Ovary (tissue), 10 donors: ENCODE data around the gene OR52W1. TPM values are rescaled to one million over a fixed set of nuclear protein-coding genes. Genes with fewer than 3 reads are reported as not detected.

ENCODE experiments used
- DNase-seq, 5 donors: peaks; one replicate each; pipeline ENCODE4 v3.0.0-alpha.2; 2019 to 2020
- H3K27ac ChIP-seq, 2 donors: fragments of 200-600 bp; one replicate each; pipeline versions ENCODE4 v1.5.1 to v1.8.0; 2019 to 2022
- H3K27me3 ChIP-seq: fragments of 200-600 bp; one replicate; pipeline ENCODE4 v1.8.0; 2022
- H3K36me3 ChIP-seq: fragments of 200-600 bp; sonication (generic); one replicate; pipeline ENCODE4 v1.5.1; 2019
- H3K4me1 ChIP-seq: one replicate; pipeline ENCODE4 v1.8.1; 2013; ENCODE audit warnings: mild to moderate bottlenecking, moderate library complexity; ENCODE audit not compliant: insufficient read depth
- H3K4me3 ChIP-seq: fragments of 200-600 bp; sonication (generic); one replicate; pipeline ENCODE4 v1.5.1; 2017
- H3K9me3 ChIP-seq, 2 donors: fragments of 200-600 bp in 1 of 2; sonication (generic) in 1 of 2; one replicate each; pipeline versions ENCODE4 v1.5.1 to v1.8.1; 2013 to 2019; ENCODE audit warnings: mild to moderate bottlenecking in 1 of 2, moderate library complexity in 1 of 2
- CTCF ChIP-seq, 3 donors: fragments of 450-650 bp in 2 of 3; fragments of 200-600 bp in 1 of 3; IDR thresholded peaks; one replicate each; pipeline versions ENCODE4 v1.5.1 to v1.8.0; 2016 to 2022; ENCODE audit warnings: antibody characterized with exemption in 3 of 3, mild to moderate bottlenecking in 1 of 3
- EP300 ChIP-seq: sonication (generic); formaldehyde crosslinking; IDR thresholded peaks from one replicate; pipeline ENCODE4 v1.6.1; 2017; ENCODE audit warnings: antibody characterized with exemption
- POLR2A ChIP-seq: fragments of 450-650 bp; IDR thresholded peaks from one replicate; pipeline ENCODE4 v1.6.1; 2017; ENCODE audit warnings: antibody characterized with exemption, mild to moderate bottlenecking, moderate library complexity
- WGBS, 3 donors: extraction: QIAGEN DNeasy Blood & Tissue Kit in 1 of 3; methylation state at CpG; one replicate each; pipeline versions ENCODE4 v1.1.5 to v1.1.7; 2013 to 2017; 5-methylcytosine and 5-hydroxymethylcytosine counted together
- intact Hi-C, 4 donors: fragments of 100-400 bp; cut with DNase I; formaldehyde crosslinking; loops; one replicate each; pipeline versions ENCODE4 v1.11.0 to v1.15.1; 2022 to 2023
- long read RNA-seq, 3 donors: library from polyadenylated mRNA in 2 of 3; unstranded in 2 of 3; transcript quantifications; one replicate each; pipeline ENCODE4 v2.0.0 and lab custom pipeline, GENCODE V29; 2021 to 2026
- polyA plus RNA-seq, 2 donors: library from polyadenylated mRNA; stranded (reverse); fragments of 200-250 nt in 1 of 2; fragments of 350-450 nt in 1 of 2; fragmentation: Illumina TruSeq in 1 of 2; extraction: RNeasy Lipid Tissue Mini Kit (QIAGEN cat#74804) in 1 of 2; gene quantifications; one replicate each; pipeline ENCODE4 v1.2.3, GENCODE V29; 2013 to 2014
- total RNA-seq, 7 donors: library from RNA; depleted of rRNA in 2 of 7; stranded (reverse); fragments of >200 nt in 2 of 7; fragmentation: NEBNext Ultra II Directional in 3 of 7; extraction: Animal tissue kit (Norgen Biotek cat#: 25700) in 3 of 7; gene quantifications; one replicate each; pipeline versions ENCODE4 v1.1.0 to v1.2.4, GENCODE V29; 2016 to 2023
- donor health status: DM: no; HTN: no; CAD: no; lungs with moderate emphysema.
- donor health status: DM: no; HTN: no; CAD: no.
- donor health status: Bipolar disorder and iron deficiency.
- donor health status: DM: yes; HTN: yes; CAD: no.
- donor health status: DM: no; HTN: no; CAD: no.
- donor health status: DM: yes; HTN: yes; CAD: no.

OR52W1 gene
- total RNA-seq (not detected), polyA plus RNA-seq (not detected)
- long read RNA-seq, donor 1 = 0 reads
- long read RNA-seq, donor 2 = 0 reads
- long read RNA-seq, donor 3 = 0 reads

GRCh38 chr11:6199174-6199810 is at the start of gene OR52W1:
TSS of gene OR52W1 (plus strand) at chr11:6199224. CDS start at chr11:6199224, 0 bp downstream.
- H3K27ac ChIP-seq = no peak within 1 kb of the TSS
- no peaks in the 10 kb centered on the region for H3K27me3 ChIP-seq
- no peak for DNase-seq
- H3K4me1 ChIP-seq = no peaks in the 10 kb centered on the region
- no peak for TF ChIP-seq EP300
- TF ChIP-seq POLR2A = no peak
- TF ChIP-seq CTCF (IDR thresholded peaks at IDR 0.05) = no peak
- intact Hi-C loops = no loop called here
- H3K4me3 ChIP-seq = no peak within 1 kb of the TSS
- WGBS, 3 donors = 98 to 100% (median 99%) methylated on average over 5 of the region's 5 CpGs
- H3K9me3 ChIP-seq = no peaks in the 10 kb centered on the region
- H3K36me3 ChIP-seq = no peaks in the 10 kb centered on the region

- DNase-seq = no peak
- no peaks in the 10 kb centered on the region for H3K4me1 ChIP-seq
- TF ChIP-seq EP300 (no peak), CTCF (IDR thresholded peaks at IDR 0.05) (no peak), POLR2A (no peak)
- H3K27me3 ChIP-seq = no peaks in the 10 kb centered on the region
- intact Hi-C loops = no loop called here
- no peaks in the 10 kb centered on the region for H3K9me3 ChIP-seq
- no peak overlapping the region for H3K27ac ChIP-seq
- WGBS, 3 donors = 6 to 14% (median 13%) methylated on average over 1 of the region's 1 CpG
- H3K4me3 ChIP-seq = no peak overlapping the region
- no peaks in the 10 kb centered on the region for H3K36me3 ChIP-seq
These were observed 47.9 kb upstream of the OR52W1 start for GRCh38 chr11:6151117-6151516.

- intact Hi-C loops = no loop called here
- H3K4me1 ChIP-seq = no peaks in the 10 kb centered on the region
- H3K36me3 ChIP-seq = no peaks in the 10 kb centered on the region
- H3K4me3 ChIP-seq = no peak overlapping the region
- DNase-seq = no peak
- TF ChIP-seq CTCF (IDR thresholded peaks at IDR 0.05) (no peak), POLR2A (no peak), EP300 (no peak)
- 66 to 85% (median 80%) methylated on average over 2 of the region's 2 CpGs for WGBS, 3 donors
- no peaks in the 10 kb centered on the region for H3K27me3 ChIP-seq
- H3K27ac ChIP-seq = no peak overlapping the region
- no peaks in the 10 kb centered on the region for H3K9me3 ChIP-seq
These were observed 46.9 kb upstream of the OR52W1 start for GRCh38 chr11:6152126-6152525.

GRCh38 chr11:6156628-6157359 is 42.2 kb upstream of the OR52W1 start:
- Histone ChIP-seq H3K9me3 (no peaks in the 10 kb centered on the region), H3K36me3 (no peaks in the 10 kb centered on the region), H3K27ac (no peak overlapping the region), H3K4me1 (no peaks in the 10 kb centered on the region), H3K4me3 (no peak overlapping the region), H3K27me3 (no peaks in the 10 kb centered on the region)
- no peak for DNase-seq
- TF ChIP-seq CTCF (IDR thresholded peaks at IDR 0.05) (no peak), EP300 (no peak), POLR2A (no peak)
- 75 to 82% (median 78%) methylated on average over 7 of the region's 7 CpGs for WGBS, 3 donors
- intact Hi-C loops = no loop called here
